ENCODE results near the gene MPC1L. TPM values are rescaled to one million over a fixed set of nuclear protein-coding genes. Genes with fewer than 3 reads are reported as not detected.
A peak's percentile ranks its signal among the peaks of the same experiment; 100 is the strongest.

The MPC1L gene
- total RNA-seq, 4 donors from 2014 or later, result not detected

GRCh38 chrX:40632199-40632598 lies 9.0 kb downstream of the MPC1L start:
- no peak for TF ChIP-seq CTCF (IDR thresholded peaks at IDR 0.05)
- DNase-seq (ENCODE audit: low spot score), result no peak
- ATAC-seq (ENCODE audit: low FRiP score), result no peak

DNA sequence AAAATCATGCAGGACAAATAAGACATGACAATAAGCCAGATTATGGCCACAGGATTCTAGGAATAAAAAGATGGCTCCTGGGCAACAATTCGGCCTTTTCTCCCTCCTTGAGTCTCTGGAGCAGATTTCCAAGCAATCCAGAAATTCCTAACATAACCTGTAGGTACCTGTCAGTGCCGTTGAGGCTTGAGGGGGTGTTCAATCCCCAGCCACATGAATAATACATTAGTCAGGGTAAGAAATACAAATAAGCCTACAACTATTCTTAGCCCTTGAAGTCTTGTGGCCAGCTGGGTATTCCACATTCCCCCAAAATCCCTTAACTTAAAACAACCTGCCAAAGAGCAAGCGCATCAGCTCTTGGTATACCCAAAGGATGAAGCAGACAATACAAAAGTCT lies 14.5 kb downstream of the MPC1L start:
- DNase-seq (ENCODE audit: low spot score) (no peak), ATAC-seq (ENCODE audit: low FRiP score) (no peak)
- TF ChIP-seq CTCF (IDR thresholded peaks at IDR 0.05), result no peak

DNA sequence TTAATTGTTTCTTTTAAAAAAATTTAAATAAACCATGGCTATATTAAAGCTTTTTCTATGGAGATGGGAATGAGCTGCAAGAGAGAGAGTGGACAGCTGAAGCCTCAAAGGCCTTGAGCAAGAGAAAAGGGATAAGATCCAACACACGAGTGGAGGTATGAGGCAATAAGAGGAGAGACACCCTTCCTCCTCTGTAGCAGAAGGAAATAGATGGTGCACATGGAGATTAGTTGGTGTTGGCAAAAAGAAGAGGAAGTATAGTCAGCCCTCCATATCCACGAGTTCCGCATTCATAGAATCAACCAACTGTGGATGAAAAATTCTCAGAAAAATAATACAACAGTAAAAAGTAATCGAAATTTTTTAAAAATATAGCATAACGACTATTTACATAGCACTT lies 20.9 kb downstream of the MPC1L start:
- DNase-seq (ENCODE audit: low spot score) (no peak), ATAC-seq (ENCODE audit: low FRiP score) (no peak)
- TF ChIP-seq CTCF (IDR thresholded peaks at IDR 0.05), result no peak

DNA sequence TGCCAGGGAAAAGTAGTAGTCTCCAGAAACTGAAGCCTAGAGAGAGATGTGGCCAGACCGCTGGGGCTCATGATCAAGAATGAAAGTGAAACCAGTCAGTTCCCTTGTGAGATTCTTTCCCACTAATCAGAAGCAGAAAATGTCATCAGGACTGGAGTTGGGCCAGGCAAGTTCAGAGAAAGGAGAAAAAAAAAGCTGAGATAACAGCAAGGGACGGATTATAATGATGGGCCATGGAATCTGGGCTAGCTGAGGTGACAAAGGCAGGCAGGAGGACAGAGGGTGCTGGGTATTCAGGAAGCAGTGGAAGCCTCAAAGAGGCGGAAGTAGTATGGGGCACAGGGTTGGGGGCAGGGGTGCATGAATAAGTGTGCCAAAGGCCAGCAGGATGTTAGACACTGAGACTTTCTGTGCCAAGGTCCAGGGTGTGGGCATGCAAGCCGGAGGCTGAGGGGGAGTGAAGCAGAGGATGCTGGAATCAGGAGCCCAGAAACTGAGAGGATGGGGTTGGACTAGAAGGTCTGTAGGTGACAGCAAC lies 21.7 kb downstream of the MPC1L start:
- no peak for TF ChIP-seq CTCF (IDR thresholded peaks at IDR 0.05)
- no peak for DNase-seq (ENCODE audit: low spot score)

DNA sequence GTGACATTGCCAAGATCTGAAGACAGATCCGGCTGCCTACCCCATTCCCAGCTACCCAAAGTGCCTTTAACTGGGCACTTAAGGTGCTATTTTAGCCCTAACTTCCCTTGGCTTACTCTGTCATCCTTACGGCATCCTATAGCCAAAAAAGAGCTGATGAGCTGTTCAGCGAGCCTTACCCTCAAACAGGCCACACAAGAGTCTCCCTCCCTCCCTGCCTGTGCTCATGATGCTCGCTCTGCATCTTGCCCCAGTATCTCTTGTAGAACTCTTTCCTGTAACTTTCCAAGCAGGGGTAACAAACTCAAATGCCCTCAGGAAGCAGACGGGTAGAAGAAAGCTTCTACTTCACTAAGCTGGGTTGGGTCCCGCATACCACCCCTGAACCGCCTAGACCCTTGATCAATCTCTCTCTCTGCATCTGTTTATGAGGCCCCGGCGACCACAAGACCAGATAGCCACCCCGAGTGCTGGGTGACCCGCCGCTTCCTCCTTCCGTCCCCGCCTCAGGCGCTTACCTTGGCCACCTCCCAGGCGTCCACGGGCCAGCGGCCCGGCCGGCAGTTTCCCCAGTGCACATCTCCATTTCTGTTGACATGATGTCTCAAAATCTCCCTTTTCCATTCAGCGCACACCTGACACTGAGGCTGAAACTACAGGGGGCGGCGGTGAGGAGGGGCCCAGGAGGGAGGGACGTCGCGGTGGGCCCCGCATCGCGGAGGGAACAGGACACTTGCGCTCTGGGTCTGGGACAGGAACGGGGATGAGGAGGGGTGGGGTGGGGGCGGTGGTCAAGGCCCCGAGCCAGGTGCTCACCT lies 23.5 kb downstream of the MPC1L start:
- DNase-seq (ENCODE audit: low spot score) (no peak), ATAC-seq (ENCODE audit: low FRiP score) (peak; percentile 24)
- no peak for TF ChIP-seq CTCF (IDR thresholded peaks at IDR 0.05)

More for the DNA sequence above, 21.7 kb downstream of the MPC1L start:
- no peak for ATAC-seq (ENCODE audit: low FRiP score)

DNA sequence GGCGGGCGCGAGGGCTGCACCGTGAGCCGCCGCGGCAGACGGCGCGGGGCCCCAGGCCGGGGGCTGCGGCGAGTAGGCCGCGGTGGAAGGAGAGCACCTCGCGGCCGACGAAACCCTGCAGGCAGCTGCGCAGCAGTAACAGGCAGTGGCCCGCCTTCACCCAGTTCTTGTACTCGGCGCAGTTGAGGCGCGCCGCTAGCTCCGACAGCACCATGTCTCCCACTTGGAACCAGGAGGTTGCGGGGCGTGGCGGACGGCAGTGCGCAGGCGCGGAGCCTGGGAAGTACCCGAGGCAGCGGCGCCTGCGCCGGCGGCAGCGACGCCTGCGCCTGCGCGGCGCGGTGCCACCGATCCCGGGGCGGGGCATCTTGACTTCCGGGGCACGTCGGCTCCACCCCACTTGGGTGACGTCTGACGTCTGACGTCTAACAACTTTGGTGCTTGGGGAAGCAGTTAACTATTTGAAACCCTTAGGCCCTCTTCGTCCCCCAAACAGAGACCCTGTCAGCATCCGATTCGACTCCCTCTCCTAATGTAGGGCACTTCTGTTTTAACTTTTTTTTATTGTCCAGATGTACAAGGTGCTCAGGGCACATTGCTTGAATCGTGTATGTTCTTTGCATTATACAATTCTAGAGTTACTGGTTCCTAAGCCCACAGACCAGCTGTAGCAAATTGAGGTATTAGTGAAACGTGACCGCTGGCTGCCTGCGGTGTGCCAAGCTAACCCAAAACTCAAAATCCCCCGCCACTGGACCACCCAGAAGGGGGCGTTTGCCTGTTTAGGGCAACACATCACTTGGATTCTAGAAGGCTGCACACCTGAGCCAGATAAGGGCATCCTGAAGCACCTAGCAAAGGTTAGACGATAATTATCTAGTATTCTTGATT lies 24.3 kb downstream of the MPC1L start, which contains the start of gene CXorf38:
Gene CXorf38 (minus strand): TSS at position 255 of the 891 bp plus-strand sequence. CDS start 41 bp downstream, at position 214.
- peak; percentile 80 for DNase-seq (ENCODE audit: low spot score)
- TF ChIP-seq CTCF (IDR thresholded peaks at IDR 0.05), result no peak
- ATAC-seq (ENCODE audit: low FRiP score), result peak; percentile 84
